SU-DHL-6 (cell line): Measurements from ENCODE around the gene TCP11L2.

ENCODE experiments used
- H2AFZ ChIP-seq: fragments of 200-600 bp; sonication (generic); 2 replicates; pipeline ENCODE4 v1.6.1; 2014; ENCODE audit warnings: low read depth, mild to moderate bottlenecking, moderate library complexity, mixed read lengths, antibody characterized with exemption, low read length; ENCODE audit not compliant: severe bottlenecking
- H3F3A ChIP-seq: fragments of 200-600 bp; shearing (Covaris generic); 2 replicates; pipeline ENCODE4 v1.6.0; 2016; ENCODE audit warnings: antibody characterized with exemption, mild to moderate bottlenecking; ENCODE audit not compliant: insufficient read depth
- H3K27ac ChIP-seq: fragments of 200-600 bp; sonication (generic); 2 replicates; pipeline ENCODE4 v1.5.1; 2016; ENCODE audit warnings: low read depth, mild to moderate bottlenecking, low read length, moderate library complexity, mixed read lengths
- H3K27me3 ChIP-seq: fragments of 200-600 bp; sonication (generic), shearing (Covaris generic); 2 replicates; pipeline ENCODE4 v1.6.0; 2014; ENCODE audit warnings: mild to moderate bottlenecking, low read length
- H3K36me3 ChIP-seq: fragments of 200-600 bp; sonication (generic); 2 replicates; pipeline ENCODE4 v1.6.1; 2014; ENCODE audit warnings: mild to moderate bottlenecking, low read length, mixed read lengths
- H3K4me2 ChIP-seq: fragments of 300-600, 200-600 bp; shearing (Covaris generic), sonication (generic); 2 replicates; pipeline ENCODE4 v1.6.0; 2014; ENCODE audit warnings: low read length, low read depth, mild to moderate bottlenecking; ENCODE audit not compliant: poor library complexity, severe bottlenecking
- H3K4me3 ChIP-seq: fragments of 200-600 bp; sonication (generic); 2 replicates; pipeline ENCODE4 v1.5.1; 2014; ENCODE audit warnings: antibody characterized with exemption, low read length, mild to moderate bottlenecking, mixed read lengths; ENCODE audit not compliant: insufficient read depth, poor library complexity, severe bottlenecking
- H3K79me2 ChIP-seq: fragments of 200-600 bp; sonication (generic); 2 replicates; pipeline ENCODE4 v1.6.1; 2014; ENCODE audit warnings: mild to moderate bottlenecking, low read length, moderate library complexity; ENCODE audit not compliant: insufficient read depth
- H3K9ac ChIP-seq: fragments of 200-600 bp; sonication (generic); 2 replicates; pipeline ENCODE4 v1.7.0; 2014; ENCODE audit warnings: mild to moderate bottlenecking, low read length
- H3K9me2 ChIP-seq: fragments of 200-600 bp; sonication (generic); replicated peaks from 2 replicates; pipeline ENCODE4 v1.6.1; 2014; ENCODE audit warnings: low read length; ENCODE audit not compliant: insufficient read depth
- H3K9me3 ChIP-seq: fragments of 200-600 bp; sonication (generic); 2 replicates; pipeline ENCODE4 v1.6.1; 2014; ENCODE audit warnings: low read length, mixed read lengths; ENCODE audit not compliant: insufficient read depth
- H4K20me1 ChIP-seq: fragments of 200-600 bp; sonication (generic); 2 replicates; pipeline ENCODE4 v1.6.1; 2014; ENCODE audit warnings: low read depth, mild to moderate bottlenecking, antibody characterized with exemption, low read length, moderate library complexity, mixed read lengths
- CTCF ChIP-seq: fragments of 200-600 bp; sonication (generic); IDR thresholded peaks from one replicate; pipeline ENCODE4 v1.5.1; 2017; ENCODE audit warnings: antibody characterized with exemption, mild to moderate bottlenecking, low read length, moderate library complexity; ENCODE audit not compliant: insufficient read depth, poor library complexity, severe bottlenecking
- EZH2phosphoT487 ChIP-seq: fragments of 200-600 bp; sonication (generic), shearing (Covaris generic); conservative IDR thresholded peaks from 2 replicates; pipeline ENCODE4 v1.6.1; 2018; ENCODE audit warnings: mild to moderate bottlenecking, antibody characterized with exemption, low read length, moderate library complexity, mixed read lengths

The TCP11L2 gene

GRCh38 chr12:106360400-106360994 is 58.0 kb downstream of the TCP11L2 start:
- Histone ChIP-seq H4K20me1 (no peaks in the 10 kb centered on the region), H3K9me3 (no peaks in the 10 kb centered on the region), H3K4me3 (no peak overlapping the region), H3K27ac (no peak overlapping the region), H3F3A (no peaks in the 10 kb centered on the region), H3K4me2 (no peak overlapping the region), H3K27me3 (no peaks in the 10 kb centered on the region), H3K79me2 (peaks cover 60% of the 10 kb centered on the region), H3K9me2 (no peaks in the 10 kb centered on the region), H3K36me3 (no peaks in the 10 kb centered on the region), H3K9ac (no peak overlapping the region), H2AFZ (no peak overlapping the region)
- TF ChIP-seq EZH2phosphoT487: no peak
- TF ChIP-seq CTCF: no peak

GRCh38 chr12:106362971-106363370 is 60.4 kb downstream of the TCP11L2 start:
- Histone ChIP-seq H3K9me2 (no peaks in the 10 kb centered on the region), H3K9me3 (no peaks in the 10 kb centered on the region), H3K79me2 (peaks cover 60% of the 10 kb centered on the region), H3K27me3 (no peaks in the 10 kb centered on the region), H2AFZ (no peak overlapping the region), H3K27ac (no peak overlapping the region), H3K9ac (no peak overlapping the region), H3F3A (no peaks in the 10 kb centered on the region), H4K20me1 (no peaks in the 10 kb centered on the region), H3K36me3 (0 out of 2 replicates have a peak, but pooled peaks cover 6% of the 10 kb centered on the region), H3K4me3 (no peak overlapping the region), H3K4me2 (no peak overlapping the region)
- TF ChIP-seq EZH2phosphoT487: no peak
- TF ChIP-seq CTCF: no peak

GRCh38 chr12:106364261-106364660 is 61.7 kb downstream of the TCP11L2 start:
- Histone ChIP-seq H3K27me3 (no peaks in the 10 kb centered on the region), H3K4me3 (no peak overlapping the region), H3K9ac (no peak overlapping the region), H3K79me2 (peaks cover 48% of the 10 kb centered on the region), H3K36me3 (peaks cover 15% of the 10 kb centered on the region), H2AFZ (no peak overlapping the region), H4K20me1 (no peaks in the 10 kb centered on the region), H3K9me2 (no peaks in the 10 kb centered on the region), H3K4me2 (no peak overlapping the region), H3F3A (no peaks in the 10 kb centered on the region), H3K27ac (no peak overlapping the region), H3K9me3 (no peaks in the 10 kb centered on the region)
- no peak for TF ChIP-seq EZH2phosphoT487

- Histone ChIP-seq H3F3A (no peaks in the 10 kb centered on the region), H4K20me1 (no peaks in the 10 kb centered on the region), H3K9ac (no peak overlapping the region), H3K9me3 (no peaks in the 10 kb centered on the region), H3K36me3 (peaks cover 24% of the 10 kb centered on the region), H3K4me3 (no peak overlapping the region), H3K27ac (no peak overlapping the region), H2AFZ (no peak overlapping the region), H3K4me2 (no peak overlapping the region), H3K9me2 (no peaks in the 10 kb centered on the region), H3K79me2 (no peaks in the 10 kb centered on the region), H3K27me3 (no peaks in the 10 kb centered on the region)
- TF ChIP-seq CTCF: no peak
- TF ChIP-seq EZH2phosphoT487: no peak
Observed at GRCh38 chr12:106369624-106370346, 67.3 kb downstream of the TCP11L2 start.
